Measurements from ENCODE around the gene ESYT3. TPM values are rescaled to one million over a fixed set of nuclear protein-coding genes. Genes with fewer than 3 reads are reported as not detected.
"Not testable (repeated sequence)": the region's sequence is repeated elsewhere in the genome, so short reads cannot be mapped to it uniquely, and the experiment has no call there.

ESYT3 gene
- total and polyA plus RNA-seq, 2 donors: 0.09 to 0.27 TPM

DNA sequence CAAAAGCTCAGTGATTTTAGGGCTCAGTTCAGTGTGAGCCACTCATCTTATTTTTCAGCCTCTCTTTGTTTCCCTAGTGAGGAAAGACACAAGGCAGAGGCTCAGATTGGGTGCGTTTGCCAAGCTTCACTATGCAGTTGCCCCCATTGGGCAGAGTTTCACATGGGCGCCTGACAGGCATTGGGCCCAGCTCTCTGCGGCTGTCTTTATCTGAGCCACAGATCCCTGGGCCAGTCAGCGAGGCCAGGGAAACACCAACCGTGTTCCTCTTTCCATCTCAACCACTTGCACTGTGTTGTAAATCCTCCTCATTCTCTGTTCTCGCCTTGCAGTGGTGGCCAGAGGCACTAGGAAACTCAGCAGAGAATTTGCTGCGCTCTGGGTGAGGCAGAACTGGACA, 10.8 kb downstream of the ESYT3 start:
- 97% methylated on average over 7 of the region's 7 CpGs for WGBS
- Histone ChIP-seq H3K9me3 (ENCODE audit: control insufficient read depth in 2 of 2, insufficient read depth in 1 of 2, low read length in 1 of 2) (no peaks in the 10 kb centered on the region), H3K4me1 (ENCODE audit: control insufficient read depth in 2 of 2, insufficient read depth in 2 of 2, low read length in 2 of 2) (no peaks in the 10 kb centered on the region), H3K4me3 (ENCODE audit: low read length in 2 of 2) (no peak overlapping the region), H3K27ac (ENCODE audit: low read depth in 1 of 2, low read length in 1 of 2) (no peak overlapping the region), H3K27me3 (ENCODE audit: control insufficient read depth in 2 of 2, insufficient read depth in 1 of 2, low read length in 1 of 2) (no peaks in the 10 kb centered on the region), H3K36me3 (ENCODE audit: control insufficient read depth in 2 of 2, insufficient read depth in 2 of 2, low read length in 1 of 2) (no peaks in the 10 kb centered on the region)
- DNase-seq (ENCODE audit: low read depth in 6 of 9, low spot score in 9 of 9): no peak

DNA sequence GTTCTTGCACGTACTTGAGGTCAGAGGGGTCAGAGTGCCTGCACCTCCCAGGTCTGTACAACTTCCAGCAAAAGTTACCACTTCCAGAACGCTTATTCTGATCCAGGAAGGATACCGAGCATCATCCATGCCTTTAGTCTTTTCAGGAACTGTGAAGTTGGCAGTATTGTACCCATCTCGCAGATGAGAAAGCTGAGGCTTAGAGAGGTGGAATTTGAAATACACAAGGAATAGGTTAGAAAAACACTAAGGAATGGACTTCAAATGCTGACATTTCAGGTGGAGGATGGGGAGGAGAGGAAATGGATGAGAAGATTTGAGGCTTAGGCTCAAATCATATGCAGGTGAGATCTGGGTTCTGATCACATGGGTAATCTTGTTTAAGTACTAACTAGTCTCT, 11.2 kb downstream of the ESYT3 start:
- Histone ChIP-seq H3K9me3 (ENCODE audit: control insufficient read depth in 2 of 2, insufficient read depth in 1 of 2, low read length in 1 of 2) (no peaks in the 10 kb centered on the region), H3K4me1 (ENCODE audit: control insufficient read depth in 2 of 2, insufficient read depth in 2 of 2, low read length in 2 of 2) (no peaks in the 10 kb centered on the region), H3K36me3 (ENCODE audit: control insufficient read depth in 2 of 2, insufficient read depth in 2 of 2, low read length in 1 of 2) (no peaks in the 10 kb centered on the region), H3K27ac (ENCODE audit: low read depth in 1 of 2, low read length in 1 of 2) (no peak overlapping the region), H3K4me3 (ENCODE audit: low read length in 2 of 2) (no peak overlapping the region), H3K27me3 (ENCODE audit: control insufficient read depth in 2 of 2, insufficient read depth in 1 of 2, low read length in 1 of 2) (no peaks in the 10 kb centered on the region)
- whole genome bisulfite sequencing: 94% methylated on average over 4 of the region's 4 CpGs
- no peak for DNase-seq (ENCODE audit: low read depth in 6 of 9, low spot score in 9 of 9)

DNA sequence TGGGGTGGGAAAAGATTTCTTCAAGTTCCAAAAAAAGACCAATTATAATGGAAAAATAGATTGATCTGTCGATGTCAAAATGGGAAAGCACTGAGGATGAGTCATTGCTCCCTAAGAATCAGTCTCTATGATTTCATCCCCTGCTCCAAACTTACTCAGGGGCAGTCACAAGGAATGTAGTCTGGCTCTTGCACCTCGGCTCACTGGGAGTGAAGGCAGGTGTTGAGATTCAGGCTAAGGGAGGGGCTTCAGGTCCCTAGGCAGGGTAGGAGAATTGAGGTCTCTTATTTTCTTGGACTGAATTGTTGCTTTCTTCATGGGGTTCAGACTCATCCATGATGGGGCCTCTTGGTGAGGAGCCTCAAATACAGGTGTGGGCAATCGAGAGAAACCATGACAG, 14.2 kb downstream of the ESYT3 start:
- WGBS: 85% methylated on average over 3 of the region's 3 CpGs
- no peak overlapping the region for H3K27ac ChIP-seq (ENCODE audit: low read depth in 1 of 2, low read length in 1 of 2)
- H3K9me3 ChIP-seq (ENCODE audit: control insufficient read depth in 2 of 2, insufficient read depth in 1 of 2, low read length in 1 of 2): no peaks in the 10 kb centered on the region
- no peaks in the 10 kb centered on the region for H3K4me1 ChIP-seq (ENCODE audit: control insufficient read depth in 2 of 2, insufficient read depth in 2 of 2, low read length in 2 of 2)
- H3K4me3 ChIP-seq (ENCODE audit: low read length in 2 of 2): no peak overlapping the region
- H3K36me3 ChIP-seq (ENCODE audit: control insufficient read depth in 2 of 2, insufficient read depth in 2 of 2, low read length in 1 of 2): no peaks in the 10 kb centered on the region
- no peaks in the 10 kb centered on the region for H3K27me3 ChIP-seq (ENCODE audit: control insufficient read depth in 2 of 2, insufficient read depth in 1 of 2, low read length in 1 of 2)
- no peak for DNase-seq (ENCODE audit: low read depth in 6 of 9, low spot score in 9 of 9)

DNA sequence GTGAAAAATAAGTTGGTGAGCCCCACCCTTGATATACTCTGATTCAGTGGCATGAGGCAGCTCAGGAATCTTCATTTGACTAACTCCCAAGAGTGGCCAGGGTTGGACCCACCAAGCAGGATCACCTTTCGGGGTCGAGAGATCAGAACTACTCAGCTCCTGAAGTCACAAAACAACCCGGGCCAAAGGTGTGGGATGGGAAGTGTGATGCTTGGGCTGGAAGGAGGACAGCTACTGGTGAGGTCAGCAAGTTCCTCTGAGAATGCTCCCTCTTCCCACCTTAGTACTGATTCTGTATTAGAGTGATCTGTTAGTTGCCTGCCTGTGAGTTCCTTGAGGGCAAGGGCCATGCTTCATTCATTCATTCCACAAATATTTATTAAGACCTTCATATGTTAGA, 15.1 kb downstream of the ESYT3 start:
- Histone ChIP-seq H3K9me3 (ENCODE audit: control insufficient read depth in 2 of 2, insufficient read depth in 1 of 2, low read length in 1 of 2) (no peaks in the 10 kb centered on the region), H3K4me1 (ENCODE audit: control insufficient read depth in 2 of 2, insufficient read depth in 2 of 2, low read length in 2 of 2) (no peaks in the 10 kb centered on the region), H3K27me3 (ENCODE audit: control insufficient read depth in 2 of 2, insufficient read depth in 1 of 2, low read length in 1 of 2) (no peaks in the 10 kb centered on the region), H3K36me3 (ENCODE audit: control insufficient read depth in 2 of 2, insufficient read depth in 2 of 2, low read length in 1 of 2) (no peaks in the 10 kb centered on the region), H3K4me3 (ENCODE audit: low read length in 2 of 2) (no peak overlapping the region), H3K27ac (ENCODE audit: low read depth in 1 of 2, low read length in 1 of 2) (no peak overlapping the region)
- WGBS: 92% methylated on average over 3 of the region's 3 CpGs
- no peak for DNase-seq (ENCODE audit: low read depth in 6 of 9, low spot score in 9 of 9)

DNA sequence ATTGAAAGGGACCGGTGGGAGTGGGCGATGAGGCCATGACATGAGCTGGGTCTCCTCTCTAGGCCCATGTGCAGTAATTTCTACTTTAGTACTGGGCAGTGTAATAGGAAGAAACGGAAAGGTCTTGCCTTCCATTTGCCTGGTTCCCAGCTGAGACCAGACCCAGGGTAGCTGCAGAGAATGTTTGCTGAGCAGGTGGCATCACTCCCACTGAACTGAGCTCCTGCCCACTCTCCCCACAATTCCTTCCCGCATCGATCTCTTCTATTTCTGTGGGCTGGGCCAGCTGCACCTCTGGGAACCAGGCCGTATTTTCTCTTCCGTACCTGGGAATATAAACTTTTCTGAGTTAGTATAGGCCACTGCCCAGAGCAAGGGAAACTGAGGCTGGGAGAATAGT, 15.8 kb downstream of the ESYT3 start:
- Histone ChIP-seq H3K36me3 (ENCODE audit: control insufficient read depth in 2 of 2, insufficient read depth in 2 of 2, low read length in 1 of 2) (no peaks in the 10 kb centered on the region), H3K4me3 (ENCODE audit: low read length in 2 of 2) (no peak overlapping the region), H3K27me3 (ENCODE audit: control insufficient read depth in 2 of 2, insufficient read depth in 1 of 2, low read length in 1 of 2) (no peaks in the 10 kb centered on the region), H3K4me1 (ENCODE audit: control insufficient read depth in 2 of 2, insufficient read depth in 2 of 2, low read length in 2 of 2) (no peaks in the 10 kb centered on the region), H3K27ac (ENCODE audit: low read depth in 1 of 2, low read length in 1 of 2) (no peak overlapping the region), H3K9me3 (ENCODE audit: control insufficient read depth in 2 of 2, insufficient read depth in 1 of 2, low read length in 1 of 2) (no peaks in the 10 kb centered on the region)
- DNase-seq (ENCODE audit: low read depth in 6 of 9, low spot score in 9 of 9): no peak
- 98% methylated on average over 7 of the region's 7 CpGs for WGBS

DNA sequence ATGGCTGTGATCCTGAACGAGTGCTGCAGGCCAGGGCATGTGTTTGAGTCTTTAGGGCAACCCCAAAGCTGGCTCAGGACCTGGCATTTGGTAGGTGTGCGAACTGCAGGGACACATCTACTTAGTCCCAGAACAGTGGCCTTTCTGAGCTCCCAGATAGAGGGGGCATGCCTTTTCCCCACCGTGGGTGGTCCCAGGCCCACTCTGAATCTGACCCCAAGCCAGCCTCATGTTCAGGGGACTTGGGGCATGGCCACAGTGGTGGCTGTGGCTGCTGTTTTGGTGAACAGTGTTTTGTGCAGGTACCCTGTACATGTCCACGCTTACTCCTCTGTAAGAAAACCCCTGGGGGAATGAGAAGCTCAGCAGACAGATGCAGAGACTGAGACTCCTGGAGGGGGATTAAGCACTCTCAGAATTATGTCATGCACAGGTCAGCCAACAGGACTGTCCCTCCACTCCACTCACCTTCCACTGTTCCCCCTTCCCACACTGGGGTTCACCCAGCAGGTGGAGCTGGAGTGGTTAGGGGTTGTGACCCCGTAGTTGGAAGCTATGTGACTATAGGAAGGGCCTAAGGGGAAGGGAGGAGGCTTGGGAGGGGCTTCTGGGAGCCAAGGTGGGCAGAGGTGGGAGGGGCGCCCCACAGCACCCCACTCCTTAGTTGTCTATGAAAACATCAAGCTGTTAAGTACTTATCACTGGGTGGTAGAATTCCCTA, 16.4 kb downstream of the ESYT3 start:
- no peak for DNase-seq (ENCODE audit: low read depth in 6 of 9, low spot score in 9 of 9)
- no peaks in the 10 kb centered on the region for H3K4me1 ChIP-seq (ENCODE audit: control insufficient read depth in 2 of 2, insufficient read depth in 2 of 2, low read length in 2 of 2)
- no peak overlapping the region for H3K27ac ChIP-seq (ENCODE audit: low read depth in 1 of 2, low read length in 1 of 2)
- no peaks in the 10 kb centered on the region for H3K9me3 ChIP-seq (ENCODE audit: control insufficient read depth in 2 of 2, insufficient read depth in 1 of 2, low read length in 1 of 2)
- no peak overlapping the region for H3K4me3 ChIP-seq (ENCODE audit: low read length in 2 of 2)
- H3K36me3 ChIP-seq (ENCODE audit: control insufficient read depth in 2 of 2, insufficient read depth in 2 of 2, low read length in 1 of 2): no peaks in the 10 kb centered on the region
- WGBS: 86% methylated on average over 6 of the region's 6 CpGs
- H3K27me3 ChIP-seq (ENCODE audit: control insufficient read depth in 2 of 2, insufficient read depth in 1 of 2, low read length in 1 of 2): no peaks in the 10 kb centered on the region

DNA sequence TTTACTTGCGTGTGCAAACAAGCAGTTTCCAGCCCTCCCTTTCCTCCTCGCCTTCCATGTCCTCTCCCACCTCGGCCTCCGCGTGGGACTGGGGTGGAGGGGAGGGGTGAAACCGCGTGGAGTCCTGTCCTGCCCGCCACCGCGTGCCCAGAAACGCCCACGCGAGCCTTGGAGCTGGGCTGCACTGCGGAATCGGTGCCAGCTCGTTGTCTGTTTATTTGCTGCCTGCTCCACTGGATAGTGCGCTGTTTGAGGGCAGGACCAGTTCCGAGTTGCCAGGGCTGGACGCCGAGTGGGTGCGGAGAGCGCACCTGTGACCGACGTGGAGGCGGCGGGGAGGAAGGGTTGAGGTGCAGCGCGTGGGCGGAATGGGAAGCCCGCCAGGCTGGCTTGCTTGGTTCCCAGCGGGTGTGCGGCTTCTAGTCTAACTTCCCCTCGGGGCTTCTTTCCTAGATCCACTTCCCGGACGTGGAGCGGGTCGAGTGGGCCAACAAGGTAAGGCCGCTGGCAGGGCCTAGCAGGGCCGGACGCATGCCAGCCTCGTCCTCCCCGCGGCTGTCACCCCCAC, 17.3 kb downstream of the ESYT3 start:
- no peak overlapping the region for H3K27ac ChIP-seq (ENCODE audit: low read depth in 1 of 2, low read length in 1 of 2)
- H3K9me3 ChIP-seq (ENCODE audit: control insufficient read depth in 2 of 2, insufficient read depth in 1 of 2, low read length in 1 of 2): no peaks in the 10 kb centered on the region
- H3K27me3 ChIP-seq (ENCODE audit: control insufficient read depth in 2 of 2, insufficient read depth in 1 of 2, low read length in 1 of 2): no peaks in the 10 kb centered on the region
- H3K4me1 ChIP-seq (ENCODE audit: control insufficient read depth in 2 of 2, insufficient read depth in 2 of 2, low read length in 2 of 2): no peaks in the 10 kb centered on the region
- no peak for DNase-seq (ENCODE audit: low read depth in 6 of 9, low spot score in 9 of 9)
- 93% methylated on average over 43 of the region's 43 CpGs for WGBS
- no peak overlapping the region for H3K4me3 ChIP-seq (ENCODE audit: low read length in 2 of 2)
- no peaks in the 10 kb centered on the region for H3K36me3 ChIP-seq (ENCODE audit: control insufficient read depth in 2 of 2, insufficient read depth in 2 of 2, low read length in 1 of 2)

DNA sequence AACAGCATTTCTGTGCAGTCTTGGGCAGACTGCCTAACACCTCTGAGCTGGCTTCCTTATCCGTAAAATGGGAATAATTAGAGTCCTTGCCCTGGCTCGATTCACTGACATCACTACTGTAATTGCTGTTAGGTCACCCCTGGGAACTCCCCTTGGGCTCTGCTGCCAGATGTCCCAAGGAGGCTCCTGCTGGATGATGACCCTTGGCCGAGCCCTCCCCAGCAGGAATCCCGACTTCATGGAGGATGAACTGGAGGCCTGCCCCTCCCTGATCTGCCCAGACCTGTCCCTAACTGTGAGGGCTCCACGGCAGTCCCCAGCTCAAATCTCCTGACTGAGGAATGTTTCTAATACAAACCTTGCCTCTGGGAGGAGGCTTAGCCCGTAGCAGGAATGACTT, 18.0 kb downstream of the ESYT3 start:
- H3K4me1 ChIP-seq (ENCODE audit: control insufficient read depth in 2 of 2, insufficient read depth in 2 of 2, low read length in 2 of 2): no peaks in the 10 kb centered on the region
- 85% methylated on average over 6 of the region's 6 CpGs for WGBS

DNA sequence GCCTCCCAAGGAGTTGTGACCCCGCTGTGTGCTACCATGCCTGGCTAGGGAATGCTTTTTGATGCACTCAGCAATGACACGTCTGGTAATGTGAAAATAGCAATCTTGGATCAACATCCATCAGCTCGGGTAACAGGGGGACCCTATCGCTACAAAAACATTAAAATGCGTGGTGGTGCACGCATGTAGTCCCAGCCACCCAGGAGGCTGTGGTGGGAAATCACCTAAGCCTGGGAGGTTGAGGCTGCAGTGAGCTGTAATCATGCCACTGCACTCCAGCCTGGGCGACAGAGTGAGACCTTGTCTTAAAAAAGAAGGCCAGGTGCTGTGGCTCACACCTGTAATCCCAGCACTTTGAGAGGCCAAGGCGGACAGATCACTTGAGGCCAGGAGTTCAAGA, 19.5 kb downstream of the ESYT3 start:
- not testable (repeated sequence) for H3K27ac ChIP-seq (ENCODE audit: low read depth in 1 of 2, low read length in 1 of 2); H3K9me3 ChIP-seq (ENCODE audit: control insufficient read depth in 2 of 2, insufficient read depth in 1 of 2, low read length in 1 of 2); H3K27me3 ChIP-seq (ENCODE audit: control insufficient read depth in 2 of 2, insufficient read depth in 1 of 2, low read length in 1 of 2); DNase-seq (ENCODE audit: low read depth in 6 of 9, low spot score in 9 of 9); H3K4me1 ChIP-seq (ENCODE audit: control insufficient read depth in 2 of 2, insufficient read depth in 2 of 2, low read length in 2 of 2); H3K4me3 ChIP-seq (ENCODE audit: low read length in 2 of 2); H3K36me3 ChIP-seq (ENCODE audit: control insufficient read depth in 2 of 2, insufficient read depth in 2 of 2, low read length in 1 of 2)
- WGBS: 90% methylated on average over 8 of the region's 8 CpGs

More for the DNA sequence above, 18.0 kb downstream of the ESYT3 start:
- H3K4me3 ChIP-seq (ENCODE audit: low read length in 2 of 2): no peak overlapping the region
- no peaks in the 10 kb centered on the region for H3K27me3 ChIP-seq (ENCODE audit: control insufficient read depth in 2 of 2, insufficient read depth in 1 of 2, low read length in 1 of 2)
- no peaks in the 10 kb centered on the region for H3K36me3 ChIP-seq (ENCODE audit: control insufficient read depth in 2 of 2, insufficient read depth in 2 of 2, low read length in 1 of 2)
- no peak overlapping the region for H3K27ac ChIP-seq (ENCODE audit: low read depth in 1 of 2, low read length in 1 of 2)
- no peaks in the 10 kb centered on the region for H3K9me3 ChIP-seq (ENCODE audit: control insufficient read depth in 2 of 2, insufficient read depth in 1 of 2, low read length in 1 of 2)
- DNase-seq (ENCODE audit: low read depth in 6 of 9, low spot score in 9 of 9): no peak
